Neural cell (in vitro differentiated cells): ENCODE data around the gene LRRC26.

Experiments used
- CTCF ChIP-seq: fragments of 450-650 bp; IDR thresholded peaks from 2 replicates; pipeline ENCODE4 v1.5.1; 2014; ENCODE audit warnings: antibody characterized with exemption, mild to moderate bottlenecking, moderate library complexity; ENCODE audit not compliant: poor library complexity, severe bottlenecking
- EP300 ChIP-seq: fragments of 450-650 bp; conservative IDR thresholded peaks from 2 replicates; pipeline ENCODE4 v1.6.1; 2014; ENCODE audit warnings: antibody characterized with exemption, mild to moderate bottlenecking, moderate library complexity; ENCODE audit not compliant: poor library complexity, severe bottlenecking
- POLR2AphosphoS5 ChIP-seq: IDR thresholded peaks from 2 replicates; pipeline ENCODE4 v1.6.1; 2012
- TAF1 ChIP-seq: IDR thresholded peaks from 2 replicates; pipeline ENCODE4 v1.6.1; 2012; ENCODE audit warnings: low read depth

- TF ChIP-seq CTCF, result no peak
- no peak for TF ChIP-seq TAF1
- TF ChIP-seq POLR2AphosphoS5, result no peak
- no peak for TF ChIP-seq EP300
Measured at GRCh38 chr9:137217276-137218211, 47.7 kb upstream of the LRRC26 start.
